Neural cell (in vitro differentiated cells): ENCODE data around the gene STX12. TPM values are rescaled to one million over a fixed set of nuclear protein-coding genes. Genes with fewer than 3 reads are reported as not detected.
"Not testable (repeated sequence)": the region's sequence is repeated elsewhere in the genome, so short reads cannot be mapped to it uniquely, and the experiment has no call there.

Experiments used
- H2AFZ ChIP-seq: fragments of 200-600, 300-800 bp; sonication (generic), shearing (Covaris generic); 2 replicates; pipeline ENCODE4 v1.6.0; 2014; ENCODE audit warnings: low read depth, mild to moderate bottlenecking, antibody characterized with exemption, low read length, moderate library complexity
- H3F3A ChIP-seq: fragments of 200-600 bp; shearing (Covaris generic); 2 replicates; pipeline ENCODE4 v1.6.1; 2016; ENCODE audit warnings: mild to moderate bottlenecking, moderate library complexity, mixed read lengths, antibody characterized with exemption, low read length; ENCODE audit not compliant: insufficient read depth, poor library complexity, severe bottlenecking
- H3K27ac ChIP-seq: fragments of 200-600, 300-800 bp; sonication (generic), shearing (Covaris generic); 2 replicates; pipeline ENCODE4 v1.5.1; 2014; ENCODE audit warnings: mild to moderate bottlenecking, low read length, moderate library complexity
- H3K27me3 ChIP-seq: fragments of 300-800, 200-600 bp; sonication (generic), shearing (Covaris generic); 2 replicates; pipeline ENCODE4 v1.6.0; 2014; ENCODE audit warnings: mild to moderate bottlenecking, low read depth, low read length, moderate library complexity; ENCODE audit not compliant: insufficient read depth
- H3K36me3 ChIP-seq: fragments of 300-800, 200-600 bp; sonication (generic), shearing (Covaris generic); 2 replicates; pipeline ENCODE4 v1.5.1; 2014; ENCODE audit warnings: mild to moderate bottlenecking, antibody characterized with exemption, low read length, moderate library complexity; ENCODE audit not compliant: insufficient read depth
- H3K4me2 ChIP-seq: fragments of 300-800, 200-600 bp; sonication (generic), shearing (Covaris generic); 2 replicates; pipeline ENCODE4 v1.6.0; 2014; ENCODE audit warnings: mild to moderate bottlenecking, low read length
- H3K4me3 ChIP-seq: fragments of 300-800, 200-600 bp; sonication (generic), shearing (Covaris generic); 2 replicates; pipeline ENCODE4 v1.5.1; 2014; ENCODE audit warnings: mild to moderate bottlenecking, low read length, moderate library complexity
- H3K79me2 ChIP-seq: fragments of 200-600 bp; shearing (Covaris generic); replicated peaks from 2 replicates; pipeline ENCODE4 v1.6.0; 2014; ENCODE audit warnings: mild to moderate bottlenecking, low read length, moderate library complexity; ENCODE audit not compliant: insufficient read depth
- H3K9ac ChIP-seq: fragments of 300-800, 200-600 bp; sonication (generic), shearing (Covaris generic); 2 replicates; pipeline ENCODE4 v1.6.1; 2016; ENCODE audit warnings: mild to moderate bottlenecking, low read length, mixed read lengths
- H3K9me2 ChIP-seq: fragments of 200-600 bp; shearing (Covaris generic); 2 replicates; pipeline ENCODE4 v1.6.1; 2016; ENCODE audit warnings: mild to moderate bottlenecking, low read length, mixed read lengths; ENCODE audit not compliant: insufficient read depth
- H3K9me3 ChIP-seq: fragments of 200-600, 300-800 bp; sonication (generic), shearing (Covaris generic); 2 replicates; pipeline ENCODE4 v1.6.1; 2016; ENCODE audit warnings: mild to moderate bottlenecking, mixed run types, low read length, moderate library complexity, mixed read lengths
- H4K20me1 ChIP-seq: fragments of 200-600 bp; shearing (Covaris generic); 2 replicates; pipeline ENCODE4 v1.6.1; 2016; ENCODE audit warnings: mild to moderate bottlenecking, mixed run types; ENCODE audit not compliant: insufficient read depth
- EP300 ChIP-seq: fragments of 450-650 bp; conservative IDR thresholded peaks from 2 replicates; pipeline ENCODE4 v1.6.1; 2014; ENCODE audit warnings: antibody characterized with exemption, mild to moderate bottlenecking, moderate library complexity; ENCODE audit not compliant: poor library complexity, severe bottlenecking
- EZH2 ChIP-seq: fragments of 200-600, 300-800 bp; shearing (Covaris generic), sonication (generic); IDR thresholded peaks from 2 replicates; pipeline ENCODE4 v1.6.1; 2014; ENCODE audit warnings: antibody characterized with exemption, low read length, borderline replicate concordance, mild to moderate bottlenecking; ENCODE audit not compliant: insufficient read depth, poor library complexity, severe bottlenecking
- MXI1 ChIP-seq: fragments of 450-650 bp; conservative IDR thresholded peaks from 2 replicates; pipeline ENCODE4 v1.6.1; 2014; ENCODE audit warnings: antibody characterized with exemption, mild to moderate bottlenecking; ENCODE audit not compliant: poor library complexity, severe bottlenecking
- POLR2AphosphoS5 ChIP-seq: IDR thresholded peaks from 2 replicates; pipeline ENCODE4 v1.6.1; 2012
- RAD21 ChIP-seq: fragments of 450-650 bp; conservative IDR thresholded peaks from 2 replicates; pipeline ENCODE4 v1.6.1; 2014; ENCODE audit warnings: antibody characterized with exemption, mild to moderate bottlenecking, moderate library complexity
- SMC3 ChIP-seq: fragments of 450-650 bp; conservative IDR thresholded peaks from 2 replicates; pipeline ENCODE4 v1.6.1; 2014; ENCODE audit warnings: antibody characterized with exemption, mild to moderate bottlenecking, moderate library complexity; ENCODE audit not compliant: poor library complexity
- TAF1 ChIP-seq: IDR thresholded peaks from 2 replicates; pipeline ENCODE4 v1.6.1; 2012; ENCODE audit warnings: low read depth
- polyA plus RNA-seq: library from polyadenylated mRNA; depleted of rRNA; stranded (reverse); fragments of >200 nt; gene quantifications from 2 replicates; pipeline ENCODE4 v1.2.3, GENCODE V29; 2014
- TF ChIP-seq, protein P1 (sequence below): fragments of 450-650 bp; IDR thresholded peaks from 2 replicates; pipeline ENCODE4 v1.5.1; 2014; ENCODE audit warnings: antibody characterized with exemption, mild to moderate bottlenecking, moderate library complexity; ENCODE audit not compliant: poor library complexity, severe bottlenecking
- TF ChIP-seq, protein P2 (sequence below): IDR thresholded peaks from 2 replicates; pipeline ENCODE4 v1.6.1; 2012; ENCODE audit warnings: borderline replicate concordance

STX12 gene
- polyA plus RNA-seq, 1 donor from 2014 or later: 171 TPM

DNA sequence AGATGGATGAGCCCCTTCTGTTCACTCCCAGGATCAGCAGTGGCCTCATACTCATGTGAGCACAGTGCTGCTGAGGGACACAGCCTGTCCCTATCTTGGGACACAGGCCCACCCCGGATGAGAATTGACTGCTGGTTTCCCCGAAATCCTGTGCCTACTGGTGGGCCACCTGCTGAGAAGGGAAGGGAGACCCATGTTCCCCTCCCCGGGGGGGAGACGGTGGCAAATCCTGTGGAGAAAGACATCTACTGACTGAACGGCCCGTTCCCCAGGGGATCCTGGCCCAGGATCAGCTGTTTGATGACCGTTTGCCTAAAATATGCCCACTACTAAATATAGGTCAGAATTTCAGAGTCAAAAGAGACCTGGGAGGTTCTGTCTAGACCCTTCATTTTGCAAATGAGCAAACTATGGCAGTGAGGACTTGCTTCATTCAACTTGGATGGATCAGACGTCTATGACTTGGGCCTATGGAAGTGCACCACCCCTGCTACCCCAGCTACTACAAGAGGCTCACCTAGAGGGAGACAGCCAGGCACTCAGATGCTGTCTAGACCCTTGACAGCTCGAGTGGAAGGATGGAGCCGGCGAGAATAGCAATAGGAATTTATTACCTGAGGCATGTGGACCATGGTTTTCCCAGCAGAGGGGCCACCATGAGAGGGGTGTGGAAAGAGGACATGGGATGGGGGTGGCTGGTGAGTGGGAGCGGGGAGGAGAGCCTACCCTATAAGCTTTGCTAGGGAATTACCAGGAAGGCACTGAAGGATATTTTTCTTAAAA is 83.7 kb downstream of the STX12 start:
- no peaks in the 10 kb centered on the region for H3K79me2 ChIP-seq

DNA sequence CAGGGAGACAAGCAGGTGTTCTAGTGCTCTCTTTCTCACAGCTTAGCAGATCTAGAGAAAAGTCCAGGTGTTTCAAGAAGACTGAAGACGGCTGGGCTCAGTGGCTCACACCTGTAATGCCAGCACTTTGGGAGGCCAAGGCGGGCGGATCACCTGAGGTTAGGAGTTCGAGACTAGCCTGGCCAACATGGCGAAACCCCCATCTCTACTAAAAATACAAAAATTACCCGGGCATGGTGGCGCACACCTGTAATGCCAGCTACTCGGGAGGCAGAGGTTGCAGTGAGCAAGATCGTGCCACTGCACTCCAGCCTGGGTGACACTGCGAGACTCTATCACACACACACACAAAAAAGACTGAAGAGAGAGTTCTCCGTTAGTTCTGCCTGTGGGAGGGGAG is 84.5 kb downstream of the STX12 start:
- H4K20me1 ChIP-seq: not testable (repeated sequence)

More for the DNA sequence above, 83.7 kb downstream of the STX12 start:
- H3K9ac ChIP-seq: no peak overlapping the region
- no peaks in the 10 kb centered on the region for H3K9me3 ChIP-seq
- no peaks in the 10 kb centered on the region for H3K36me3 ChIP-seq
- no peaks in the 10 kb centered on the region for H3F3A ChIP-seq
- H3K4me2 ChIP-seq: no peak overlapping the region
- no peak overlapping the region for H2AFZ ChIP-seq
- no peak for TF ChIP-seq POLR2AphosphoS5
- H3K9me2 ChIP-seq: no peaks in the 10 kb centered on the region
- no peaks in the 10 kb centered on the region for H4K20me1 ChIP-seq
- no peak overlapping the region for H3K27ac ChIP-seq
- H3K4me3 ChIP-seq: no peak overlapping the region
- no peaks in the 10 kb centered on the region for H3K27me3 ChIP-seq

DNA sequence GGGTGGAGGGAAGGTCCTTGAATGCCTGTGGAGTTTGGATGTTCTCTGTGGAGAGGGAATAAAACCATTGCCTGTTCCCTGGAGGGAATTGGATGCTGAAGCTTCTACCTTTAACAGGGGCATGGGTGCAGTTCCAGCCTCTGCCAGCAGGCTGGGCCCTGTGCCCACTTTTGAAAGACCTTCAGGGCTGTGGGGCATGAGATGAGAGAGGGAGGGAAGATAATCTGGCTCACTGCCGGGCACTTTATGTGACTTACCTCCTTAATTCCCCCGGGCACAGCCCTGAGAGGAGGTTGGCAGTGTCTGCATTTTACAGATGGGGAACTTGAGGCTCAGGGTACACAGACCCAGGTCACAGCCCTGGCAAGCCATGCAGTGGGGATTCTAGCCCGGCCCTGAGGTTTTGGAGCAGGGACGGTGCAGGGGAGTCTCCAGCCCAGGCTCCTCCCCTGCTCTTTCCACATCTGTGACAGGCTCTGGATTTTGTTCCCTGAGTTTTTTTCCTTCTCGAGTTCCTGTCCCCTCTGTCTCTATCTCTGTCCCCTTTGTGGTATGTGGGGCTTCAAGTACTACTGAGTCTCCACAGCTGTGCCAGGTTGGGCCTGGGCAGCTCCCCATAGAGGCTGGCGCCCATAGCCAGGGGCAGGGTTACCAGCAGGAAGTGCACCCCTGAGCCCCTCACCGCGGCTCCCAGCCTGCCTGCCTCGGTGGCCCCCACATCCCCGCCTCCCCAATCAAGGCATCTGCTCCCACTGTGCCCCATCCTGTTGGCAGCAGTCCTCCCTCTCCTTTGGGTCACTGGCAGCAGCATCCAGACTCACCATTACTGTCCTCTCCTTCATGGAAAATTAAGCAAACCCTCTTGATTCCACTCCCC is 85.3 kb downstream of the STX12 start:
- no peaks in the 10 kb centered on the region for H4K20me1 ChIP-seq
- H3K9ac ChIP-seq: no peak overlapping the region
- no peak overlapping the region for H3K27ac ChIP-seq
- H3K27me3 ChIP-seq: no peaks in the 10 kb centered on the region
- TF ChIP-seq TAF1 (no peak), POLR2AphosphoS5 (no peak), RAD21 (peak; percentile 67), EZH2 (no peak), SMC3 (peak; percentile 54), EP300 (no peak), MXI1 (no peak)
- TF ChIP-seq, protein P1, sequence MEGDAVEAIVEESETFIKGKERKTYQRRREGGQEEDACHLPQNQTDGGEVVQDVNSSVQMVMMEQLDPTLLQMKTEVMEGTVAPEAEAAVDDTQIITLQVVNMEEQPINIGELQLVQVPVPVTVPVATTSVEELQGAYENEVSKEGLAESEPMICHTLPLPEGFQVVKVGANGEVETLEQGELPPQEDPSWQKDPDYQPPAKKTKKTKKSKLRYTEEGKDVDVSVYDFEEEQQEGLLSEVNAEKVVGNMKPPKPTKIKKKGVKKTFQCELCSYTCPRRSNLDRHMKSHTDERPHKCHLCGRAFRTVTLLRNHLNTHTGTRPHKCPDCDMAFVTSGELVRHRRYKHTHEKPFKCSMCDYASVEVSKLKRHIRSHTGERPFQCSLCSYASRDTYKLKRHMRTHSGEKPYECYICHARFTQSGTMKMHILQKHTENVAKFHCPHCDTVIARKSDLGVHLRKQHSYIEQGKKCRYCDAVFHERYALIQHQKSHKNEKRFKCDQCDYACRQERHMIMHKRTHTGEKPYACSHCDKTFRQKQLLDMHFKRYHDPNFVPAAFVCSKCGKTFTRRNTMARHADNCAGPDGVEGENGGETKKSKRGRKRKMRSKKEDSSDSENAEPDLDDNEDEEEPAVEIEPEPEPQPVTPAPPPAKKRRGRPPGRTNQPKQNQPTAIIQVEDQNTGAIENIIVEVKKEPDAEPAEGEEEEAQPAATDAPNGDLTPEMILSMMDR: peak; percentile 64
- TF ChIP-seq, protein P2, sequence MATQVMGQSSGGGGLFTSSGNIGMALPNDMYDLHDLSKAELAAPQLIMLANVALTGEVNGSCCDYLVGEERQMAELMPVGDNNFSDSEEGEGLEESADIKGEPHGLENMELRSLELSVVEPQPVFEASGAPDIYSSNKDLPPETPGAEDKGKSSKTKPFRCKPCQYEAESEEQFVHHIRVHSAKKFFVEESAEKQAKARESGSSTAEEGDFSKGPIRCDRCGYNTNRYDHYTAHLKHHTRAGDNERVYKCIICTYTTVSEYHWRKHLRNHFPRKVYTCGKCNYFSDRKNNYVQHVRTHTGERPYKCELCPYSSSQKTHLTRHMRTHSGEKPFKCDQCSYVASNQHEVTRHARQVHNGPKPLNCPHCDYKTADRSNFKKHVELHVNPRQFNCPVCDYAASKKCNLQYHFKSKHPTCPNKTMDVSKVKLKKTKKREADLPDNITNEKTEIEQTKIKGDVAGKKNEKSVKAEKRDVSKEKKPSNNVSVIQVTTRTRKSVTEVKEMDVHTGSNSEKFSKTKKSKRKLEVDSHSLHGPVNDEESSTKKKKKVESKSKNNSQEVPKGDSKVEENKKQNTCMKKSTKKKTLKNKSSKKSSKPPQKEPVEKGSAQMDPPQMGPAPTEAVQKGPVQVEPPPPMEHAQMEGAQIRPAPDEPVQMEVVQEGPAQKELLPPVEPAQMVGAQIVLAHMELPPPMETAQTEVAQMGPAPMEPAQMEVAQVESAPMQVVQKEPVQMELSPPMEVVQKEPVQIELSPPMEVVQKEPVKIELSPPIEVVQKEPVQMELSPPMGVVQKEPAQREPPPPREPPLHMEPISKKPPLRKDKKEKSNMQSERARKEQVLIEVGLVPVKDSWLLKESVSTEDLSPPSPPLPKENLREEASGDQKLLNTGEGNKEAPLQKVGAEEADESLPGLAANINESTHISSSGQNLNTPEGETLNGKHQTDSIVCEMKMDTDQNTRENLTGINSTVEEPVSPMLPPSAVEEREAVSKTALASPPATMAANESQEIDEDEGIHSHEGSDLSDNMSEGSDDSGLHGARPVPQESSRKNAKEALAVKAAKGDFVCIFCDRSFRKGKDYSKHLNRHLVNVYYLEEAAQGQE: no peak
- no peak overlapping the region for H3K4me3 ChIP-seq
- H3K9me3 ChIP-seq: no peaks in the 10 kb centered on the region
- no peaks in the 10 kb centered on the region for H3K79me2 ChIP-seq
- H3K4me2 ChIP-seq: no peak overlapping the region
- H3K36me3 ChIP-seq: no peaks in the 10 kb centered on the region
- no peak overlapping the region for H2AFZ ChIP-seq
- no peaks in the 10 kb centered on the region for H3F3A ChIP-seq
- H3K9me2 ChIP-seq: no peaks in the 10 kb centered on the region

More for the DNA sequence above, 84.5 kb downstream of the STX12 start:
- not testable (repeated sequence) for H3K9me3 ChIP-seq, H2AFZ ChIP-seq, H3K9me2 ChIP-seq, H3K27me3 ChIP-seq, H3K9ac ChIP-seq, H3K27ac ChIP-seq, H3K4me3 ChIP-seq, H3K79me2 ChIP-seq, H3F3A ChIP-seq, H3K4me2 ChIP-seq, H3K36me3 ChIP-seq
